HG03565 (cell line): Measurements from ENCODE around the gene ZER1.
"Not testable (repeated sequence)": the region's sequence is repeated elsewhere in the genome, so short reads cannot be mapped to it uniquely, and the experiment has no call there.

Source experiments
- ATAC-seq: cut with Tn5 transposase; IDR thresholded peaks from one replicate; pipeline ENCODE4 v1.9.1; 2021; ENCODE audit warnings: mild to moderate bottlenecking, moderate library complexity; ENCODE audit not compliant: unreplicated experiment

ZER1 gene

GRCh38 chr9:128788445-128788844 lies 16.7 kb upstream of the ZER1 start:
- ATAC-seq = no peak

- ATAC-seq = no peak
Measured at GRCh38 chr9:128787659-128788058, 15.9 kb upstream of the ZER1 start.

GRCh38 chr9:128786681-128787601 lies 15.2 kb upstream of the ZER1 start, which contains the start of gene TBC1D13:
TBC1D13 (plus strand) TSS chr9:128787253; CDS start chr9:128787354, 101 bp downstream.
- ATAC-seq = peak; percentile 72

GRCh38 chr9:128785427-128785826 lies 13.7 kb upstream of the ZER1 start:
- ATAC-seq = no peak

- ATAC-seq = no peak
Measured at GRCh38 chr9:128782669-128783068, 10.9 kb upstream of the ZER1 start.

GRCh38 chr9:128781187-128782070 lies 9.7 kb upstream of the ZER1 start:
- ATAC-seq = no peak

- ATAC-seq = not testable (repeated sequence)
Measured at GRCh38 chr9:128780093-128780492, 8.4 kb upstream of the ZER1 start.

GRCh38 chr9:128774804-128775203 lies 3.1 kb upstream of the ZER1 start:
- ATAC-seq = no peak

- ATAC-seq = no peak
Measured at GRCh38 chr9:128773049-128773448, 1.3 kb upstream of the ZER1 start.

GRCh38 chr9:128771094-128771721 lies 519 bp downstream of the ZER1 start:
- ATAC-seq = peak; percentile 22

- no peak for ATAC-seq
Measured at GRCh38 chr9:128770286-128771030, 1.3 kb downstream of the ZER1 start.

GRCh38 chr9:128768606-128769005 lies 3.1 kb downstream of the ZER1 start:
- ATAC-seq = no peak

- ATAC-seq = no peak
Measured at GRCh38 chr9:128765499-128765898, 6.2 kb downstream of the ZER1 start.

- ATAC-seq = no peak
Measured at GRCh38 chr9:128764361-128764760, 7.4 kb downstream of the ZER1 start.

- no peak for ATAC-seq
Measured at GRCh38 chr9:128762671-128763449, 8.9 kb downstream of the ZER1 start.

GRCh38 chr9:128757602-128758001 lies 14.1 kb downstream of the ZER1 start:
- no peak for ATAC-seq

GRCh38 chr9:128753627-128754026 lies 18.1 kb downstream of the ZER1 start:
- no peak for ATAC-seq

- ATAC-seq = no peak
Measured at GRCh38 chr9:128750926-128751595, 20.7 kb downstream of the ZER1 start.

- ATAC-seq = no peak
Measured at GRCh38 chr9:128747241-128747640, 24.5 kb downstream of the ZER1 start.
